HPDE6-E6E7 (cell line): ENCODE results near the gene FAM20B.
A peak's percentile ranks its signal among the peaks of the same experiment; 100 is the strongest.
"Not testable (repeated sequence)": the region's sequence is repeated elsewhere in the genome, so short reads cannot be mapped to it uniquely, and the experiment has no call there.

ENCODE experiments used
- DNase-seq: peaks from one replicate; pipeline ENCODE4 v3.0.0; 2011; ENCODE audit warnings: missing footprints; ENCODE audit errors: extremely low spot score

Gene FAM20B

GRCh38 chr1:179025125-179025974 is at the start of gene FAM20B:
FAM20B (plus strand) TSS chr1:179025894; CDS start chr1:179043848, 17,954 bp downstream.
- DNase-seq: peak; percentile 91

GRCh38 chr1:178976541-178976940 is 49.2 kb upstream of the FAM20B start:
- DNase-seq: no peak

- no peak for DNase-seq
These were observed 39.5 kb upstream of the FAM20B start for GRCh38 chr1:178986204-178986603.

GRCh38 chr1:178988198-178988597 is 37.5 kb upstream of the FAM20B start:
- not testable (repeated sequence) for DNase-seq

GRCh38 chr1:178993559-178993958 is 32.1 kb upstream of the FAM20B start:
- DNase-seq: no peak

- no peak for DNase-seq
These were observed 28.3 kb upstream of the FAM20B start for GRCh38 chr1:178997428-178997827.

- no peak for DNase-seq
These were observed 27.4 kb upstream of the FAM20B start for GRCh38 chr1:178998295-178998694.

GRCh38 chr1:178999061-178999460 is 26.6 kb upstream of the FAM20B start:
- no peak for DNase-seq

- DNase-seq: no peak
These were observed 24.2 kb upstream of the FAM20B start for GRCh38 chr1:179001451-179001850.

- DNase-seq: not testable (repeated sequence)
These were observed 23.6 kb upstream of the FAM20B start for GRCh38 chr1:179002064-179002463.

- no peak for DNase-seq
These were observed 22.9 kb upstream of the FAM20B start for GRCh38 chr1:179002552-179003345.

GRCh38 chr1:179003512-179004066 is 22.1 kb upstream of the FAM20B start:
- DNase-seq: no peak

GRCh38 chr1:179007233-179007632 is 18.5 kb upstream of the FAM20B start:
- DNase-seq: no peak

- DNase-seq: no peak
These were observed 15.0 kb upstream of the FAM20B start for GRCh38 chr1:179010671-179011070.

- DNase-seq: no peak
These were observed 13.7 kb upstream of the FAM20B start for GRCh38 chr1:179012038-179012437.

GRCh38 chr1:179014123-179014522 is 11.6 kb upstream of the FAM20B start:
- DNase-seq: no peak

GRCh38 chr1:179015396-179015795 is 10.3 kb upstream of the FAM20B start:
- DNase-seq: no peak

- DNase-seq: peak; percentile 90
These were observed 8.8 kb upstream of the FAM20B start for GRCh38 chr1:179016706-179017382.

- peak; percentile 56 for DNase-seq
These were observed 8.0 kb upstream of the FAM20B start for GRCh38 chr1:179017383-179018326.

- DNase-seq: no peak
These were observed 3.8 kb upstream of the FAM20B start for GRCh38 chr1:179021873-179022272.
